ENCODE results near the gene AGBL4. TPM values are rescaled to one million over a fixed set of nuclear protein-coding genes. Genes with fewer than 3 reads are reported as not detected.
A peak's percentile ranks its signal among the peaks of the same experiment; 100 is the strongest.

AGBL4 gene
- total RNA-seq, 2 experiments from 2014 or later: not detected

GRCh38 chr1:48596046-48596445, 1427.7 kb downstream of the AGBL4 start:
- no peak for ATAC-seq
- Mint-ChIP-seq H3K36me3 (ENCODE audit: low read depth) (no peaks in the 10 kb centered on the region), H3K4me1 (no peaks in the 10 kb centered on the region), H3K27me3 (peaks cover 5% of the 10 kb centered on the region), H3K4me3 (no peak overlapping the region), H3K9me3 (ENCODE audit: low read depth) (no peaks in the 10 kb centered on the region), H3K27ac (no peak overlapping the region)
- no peak for DNase-seq
- intact Hi-C loops (cut with DNase I, micrococcal nuclease): no loop called here
- POLR2A ChIA-PET: no interaction called here
- CTCF ChIA-PET: interaction anchor here (1.0 to 1.1 kb wide), 2 partner anchors 10 to 14 kb away, joined by 3 read pairs; no protein-coding TSS in a partner anchor

DNA sequence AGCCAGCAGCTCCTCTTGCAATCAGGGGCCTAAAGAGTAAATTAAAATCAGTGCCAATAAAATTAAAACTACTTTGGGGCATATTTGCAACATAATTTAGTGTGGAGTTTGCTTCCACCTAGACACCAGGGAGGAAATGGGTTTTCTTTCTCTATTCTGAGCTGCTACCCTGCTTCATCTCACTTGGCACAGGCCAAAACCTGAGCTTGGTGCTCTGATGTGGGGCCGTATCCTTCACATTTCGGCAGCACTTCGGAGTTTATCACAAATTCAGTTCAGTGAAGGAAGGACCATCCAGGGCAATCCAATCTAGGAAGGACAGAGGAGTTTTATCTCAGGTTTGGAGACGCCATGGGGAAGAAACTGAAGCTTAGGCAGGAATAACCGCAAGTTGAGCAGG, 1428.1 kb downstream of the AGBL4 start:
- no peak overlapping the region for H3K27ac Mint-ChIP-seq
- no peaks in the 10 kb centered on the region for H3K9me3 Mint-ChIP-seq (ENCODE audit: low read depth)
- CTCF ChIA-PET: no interaction called here
- no peaks in the 10 kb centered on the region for H3K36me3 Mint-ChIP-seq (ENCODE audit: low read depth)
- intact Hi-C loops (cut with DNase I, micrococcal nuclease): no loop called here
- no peak for DNase-seq
- H3K4me1 Mint-ChIP-seq: no peaks in the 10 kb centered on the region
- H3K27me3 Mint-ChIP-seq: peaks cover 5% of the 10 kb centered on the region
- no peak overlapping the region for H3K4me3 Mint-ChIP-seq
- POLR2A ChIA-PET: no interaction called here
- ATAC-seq: no peak

DNA sequence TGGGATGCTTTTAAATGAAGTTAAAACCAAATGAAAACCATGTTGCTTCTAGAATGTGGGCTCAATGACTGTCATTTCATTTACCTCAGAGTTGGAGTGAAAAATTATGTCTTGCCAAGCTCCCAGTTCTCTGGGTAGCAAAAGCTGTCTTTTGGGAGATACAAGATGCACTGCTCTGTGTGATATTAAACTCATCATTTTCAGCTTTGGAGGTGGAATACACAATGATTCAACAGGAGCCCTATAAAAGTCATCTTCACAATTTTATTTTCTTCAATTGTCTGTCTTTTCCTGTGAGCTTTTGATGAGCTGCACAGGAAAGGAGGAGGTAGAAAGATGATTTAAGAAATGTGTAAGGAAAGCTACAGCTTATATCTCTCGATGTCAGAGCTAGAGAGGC, 1431.4 kb downstream of the AGBL4 start:
- no peaks in the 10 kb centered on the region for H3K4me1 Mint-ChIP-seq
- no peak overlapping the region for H3K27ac Mint-ChIP-seq
- no peak for DNase-seq
- H3K27me3 Mint-ChIP-seq: peaks cover 9% of the 10 kb centered on the region
- ChIA-PET POLR2A (no interaction called here), CTCF (no interaction called here)
- no peaks in the 10 kb centered on the region for H3K9me3 Mint-ChIP-seq (ENCODE audit: low read depth)
- ATAC-seq: no peak
- intact Hi-C loops (cut with DNase I, micrococcal nuclease): no loop called here
- H3K36me3 Mint-ChIP-seq (ENCODE audit: low read depth): no peaks in the 10 kb centered on the region
- no peak overlapping the region for H3K4me3 Mint-ChIP-seq

GRCh38 chr1:48591181-48591580, 1432.6 kb downstream of the AGBL4 start:
- no peak for ATAC-seq

DNA sequence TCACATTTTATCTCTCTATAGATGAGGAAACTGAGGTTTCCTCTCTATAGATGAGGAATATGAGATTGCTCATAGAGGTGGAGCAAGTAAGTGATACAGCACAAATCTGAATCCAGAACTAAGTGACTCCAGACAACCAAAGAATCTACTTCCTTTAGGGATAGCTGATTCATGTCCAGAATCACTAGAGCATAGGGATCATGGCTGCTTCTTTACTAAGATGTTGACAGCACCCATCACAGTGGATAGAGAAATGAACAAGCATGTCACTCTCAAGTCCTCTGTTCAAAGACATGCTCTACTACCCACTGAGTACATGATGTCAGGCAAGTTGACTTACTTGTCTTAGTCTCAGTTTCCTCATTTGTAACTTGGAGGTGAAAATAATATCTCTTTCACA, 1435.7 kb downstream of the AGBL4 start:
- ATAC-seq: no peak
- H3K4me1 Mint-ChIP-seq: no peaks in the 10 kb centered on the region
- CTCF ChIA-PET: no interaction called here

More at GRCh38 chr1:48591181-48591580, 1432.6 kb downstream of the AGBL4 start:
- H3K9me3 Mint-ChIP-seq (ENCODE audit: low read depth): no peaks in the 10 kb centered on the region
- ChIA-PET POLR2A (no interaction called here), CTCF (no interaction called here)
- H3K4me3 Mint-ChIP-seq: no peak overlapping the region
- H3K4me1 Mint-ChIP-seq: no peaks in the 10 kb centered on the region
- intact Hi-C loops (cut with DNase I, micrococcal nuclease): no loop called here
- H3K36me3 Mint-ChIP-seq (ENCODE audit: low read depth): no peaks in the 10 kb centered on the region
- no peak overlapping the region for H3K27ac Mint-ChIP-seq
- peaks cover 13% of the 10 kb centered on the region for H3K27me3 Mint-ChIP-seq
- DNase-seq: no peak

GRCh38 chr1:48582408-48582807, 1441.3 kb downstream of the AGBL4 start:
- ATAC-seq (no peak), DNase-seq (no peak)
- intact Hi-C loops (cut with DNase I, micrococcal nuclease): no loop called here
- no peaks in the 10 kb centered on the region for H3K36me3 Mint-ChIP-seq (ENCODE audit: low read depth)
- no peaks in the 10 kb centered on the region for H3K4me1 Mint-ChIP-seq
- no peak overlapping the region for H3K4me3 Mint-ChIP-seq
- H3K27me3 Mint-ChIP-seq: peaks cover 9% of the 10 kb centered on the region
- no peaks in the 10 kb centered on the region for H3K9me3 Mint-ChIP-seq (ENCODE audit: low read depth)
- ChIA-PET CTCF (interaction anchor here (1.4 kb wide), 1 partner anchor 14 kb away, joined by 3 read pairs; no protein-coding TSS in a partner anchor), POLR2A (no interaction called here)
- H3K27ac Mint-ChIP-seq: no peak overlapping the region

More for the DNA sequence above, 1435.7 kb downstream of the AGBL4 start:
- POLR2A ChIA-PET: no interaction called here
- DNase-seq: no peak
- no peaks in the 10 kb centered on the region for H3K9me3 Mint-ChIP-seq (ENCODE audit: low read depth)
- no peak overlapping the region for H3K4me3 Mint-ChIP-seq
- H3K36me3 Mint-ChIP-seq (ENCODE audit: low read depth): no peaks in the 10 kb centered on the region
- H3K27me3 Mint-ChIP-seq: peaks cover 14% of the 10 kb centered on the region
- intact Hi-C loops (cut with DNase I, micrococcal nuclease): no loop called here
- H3K27ac Mint-ChIP-seq: no peak overlapping the region

- H3K27me3 Mint-ChIP-seq: peaks cover 5% of the 10 kb centered on the region
- DNase-seq (no peak), ATAC-seq (no peak)
- no peak overlapping the region for H3K27ac Mint-ChIP-seq
- no peaks in the 10 kb centered on the region for H3K36me3 Mint-ChIP-seq (ENCODE audit: low read depth)
- intact Hi-C loops (cut with DNase I, micrococcal nuclease): no loop called here
- POLR2A ChIA-PET: no interaction called here
- CTCF ChIA-PET: interaction anchor here (0.6 to 1.4 kb wide), 3 partner anchors 15 to 38 kb away, joined by 3 read pairs; no protein-coding TSS in a partner anchor
- H3K4me1 Mint-ChIP-seq: no peaks in the 10 kb centered on the region
- no peak overlapping the region for H3K4me3 Mint-ChIP-seq
- no peaks in the 10 kb centered on the region for H3K9me3 Mint-ChIP-seq (ENCODE audit: low read depth)
Observed at GRCh38 chr1:48581270-48581669, 1442.5 kb downstream of the AGBL4 start.

- Mint-ChIP-seq H3K4me1 (no peaks in the 10 kb centered on the region), H3K9me3 (ENCODE audit: low read depth) (no peaks in the 10 kb centered on the region), H3K27me3 (peaks cover 5% of the 10 kb centered on the region), H3K27ac (no peak overlapping the region), H3K4me3 (no peak overlapping the region), H3K36me3 (ENCODE audit: low read depth) (no peaks in the 10 kb centered on the region)
- DNase-seq: no peak
- POLR2A ChIA-PET: no interaction called here
- ATAC-seq: no peak
- CTCF ChIA-PET: no interaction called here
- intact Hi-C loops (cut with DNase I, micrococcal nuclease): no loop called here
Observed at GRCh38 chr1:48576565-48576964, 1447.2 kb downstream of the AGBL4 start.

DNA sequence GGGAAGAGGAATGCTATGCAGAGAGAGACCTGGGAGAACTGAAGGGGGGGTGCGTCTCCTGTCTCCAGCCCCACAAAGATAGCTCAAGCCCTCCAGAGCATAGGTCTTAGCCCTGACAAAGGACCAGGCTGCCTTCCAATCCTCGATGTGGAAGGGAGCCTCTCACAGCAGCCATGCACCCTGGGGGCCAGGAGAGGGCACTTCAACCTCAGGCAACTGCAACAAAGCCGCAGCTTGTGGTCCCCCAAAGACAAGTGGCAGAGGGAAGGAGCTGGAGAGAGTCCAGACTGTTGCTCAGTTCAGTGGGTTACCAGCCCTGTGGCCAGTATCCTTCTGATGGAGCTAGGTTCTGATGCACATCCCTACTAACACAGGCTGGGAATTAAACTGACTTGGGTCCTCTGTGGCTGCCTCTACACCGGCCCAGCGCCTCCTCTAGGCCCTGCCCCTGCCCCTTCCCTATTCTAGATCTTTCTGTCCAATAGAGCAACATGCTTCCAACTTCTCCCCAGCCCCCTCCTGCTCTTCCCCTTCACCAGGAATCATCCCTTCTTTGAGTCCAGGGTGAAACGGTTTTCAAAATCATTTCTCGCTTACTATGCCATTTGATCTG, 1451.0 kb downstream of the AGBL4 start:
- H3K27me3 Mint-ChIP-seq: peaks cover 5% of the 10 kb centered on the region
- no peak overlapping the region for H3K4me3 Mint-ChIP-seq
- CTCF ChIA-PET: interaction anchor here (0.6 to 0.9 kb wide), 3 partner anchors 21 to 251 kb away, joined by 3 to 4 read pairs (median 3); no protein-coding TSS in a partner anchor
- POLR2A ChIA-PET: no interaction called here
- no peak overlapping the region for H3K27ac Mint-ChIP-seq
- DNase-seq (peak; percentile 49), ATAC-seq (no peak)
- no peaks in the 10 kb centered on the region for H3K36me3 Mint-ChIP-seq (ENCODE audit: low read depth)
- no peaks in the 10 kb centered on the region for H3K4me1 Mint-ChIP-seq
- intact Hi-C loops (cut with DNase I, micrococcal nuclease): loop anchor here in 1 of 2 experiments (1.0 to 5.0 kb wide), 3 partner anchors 124 to 298 kb away; no protein-coding TSS in a partner anchor
- H3K9me3 Mint-ChIP-seq (ENCODE audit: low read depth): no peaks in the 10 kb centered on the region

GRCh38 chr1:48572134-48572533, 1451.6 kb downstream of the AGBL4 start:
- POLR2A ChIA-PET: no interaction called here

GRCh38 chr1:48571303-48571987, 1452.3 kb downstream of the AGBL4 start:
- intact Hi-C loops (cut with DNase I, micrococcal nuclease): loop anchor here in 1 of 2 experiments (5.0 kb wide), 1 partner anchor 246 kb away; no protein-coding TSS in a partner anchor
- Mint-ChIP-seq H3K36me3 (ENCODE audit: low read depth) (no peaks in the 10 kb centered on the region), H3K27ac (no peak overlapping the region), H3K4me1 (no peaks in the 10 kb centered on the region), H3K27me3 (peaks cover 5% of the 10 kb centered on the region), H3K9me3 (ENCODE audit: low read depth) (no peaks in the 10 kb centered on the region), H3K4me3 (no peak overlapping the region)
- POLR2A ChIA-PET: no interaction called here
- no peak for DNase-seq
- no peak for ATAC-seq
- CTCF ChIA-PET: interaction anchor here (0.9 kb wide), 1 partner anchor 20 kb away, joined by 3 read pairs; no protein-coding TSS in a partner anchor

More at GRCh38 chr1:48572134-48572533, 1451.6 kb downstream of the AGBL4 start:
- DNase-seq (no peak), ATAC-seq (no peak)
- CTCF ChIA-PET: interaction anchor here (0.9 kb wide), 1 partner anchor 21 kb away, joined by 3 read pairs; no protein-coding TSS in a partner anchor
- no peak overlapping the region for H3K4me3 Mint-ChIP-seq
- H3K27me3 Mint-ChIP-seq: peaks cover 5% of the 10 kb centered on the region
- no peaks in the 10 kb centered on the region for H3K36me3 Mint-ChIP-seq (ENCODE audit: low read depth)
- H3K27ac Mint-ChIP-seq: no peak overlapping the region
- no peaks in the 10 kb centered on the region for H3K4me1 Mint-ChIP-seq
- H3K9me3 Mint-ChIP-seq (ENCODE audit: low read depth): no peaks in the 10 kb centered on the region
- intact Hi-C loops (cut with DNase I, micrococcal nuclease): loop anchor here in 1 of 2 experiments (1.0 to 5.0 kb wide), 3 partner anchors 125 to 298 kb away; no protein-coding TSS in a partner anchor

GRCh38 chr1:48570568-48570967, 1453.2 kb downstream of the AGBL4 start:
- Mint-ChIP-seq H3K27me3 (peaks cover 3% of the 10 kb centered on the region), H3K36me3 (ENCODE audit: low read depth) (no peaks in the 10 kb centered on the region), H3K4me1 (no peaks in the 10 kb centered on the region), H3K27ac (no peak overlapping the region), H3K4me3 (no peak overlapping the region), H3K9me3 (ENCODE audit: low read depth) (no peaks in the 10 kb centered on the region)
- DNase-seq (no peak), ATAC-seq (no peak)
- ChIA-PET CTCF (no interaction called here), POLR2A (no interaction called here)
- intact Hi-C loops (cut with DNase I, micrococcal nuclease): loop anchor here in 1 of 2 experiments (5.0 kb wide), 1 partner anchor 247 kb away; no protein-coding TSS in a partner anchor

All from activated CD4-positive, alpha-beta T cell treated with anti-CD3 and anti-CD28 coated beads for 36 hours (primary cell).